ENCODE measurements around the gene TAOK1. TPM values are rescaled to one million over a fixed set of nuclear protein-coding genes. Genes with fewer than 3 reads are reported as not detected.

TAOK1 gene
- total and polyA plus RNA-seq, 2 of the 13 experiments (the other 11 are each of a cell fraction or from before 2014, with no cell fraction given): 14.1 to 23.0 TPM

- TF ChIP-seq EED (CRISPR knock-in tag; IDR thresholded peaks at IDR 0.05) (no peak), U2AF2 (IDR thresholded peaks at IDR 0.05; ENCODE audit: low read depth, low read length) (no peak), DPF2 (CRISPR knock-in tag; IDR thresholded peaks at IDR 0.05; ENCODE audit: borderline replicate concordance, low read depth) (no peak), BRF2 (CRISPR knock-in tag; IDR thresholded peaks at IDR 0.05) (no peak), STAT5B (CRISPR knock-in tag; IDR thresholded peaks at IDR 0.05) (no peak), TCF7L2 (IDR thresholded peaks at IDR 0.05; ENCODE audit: low read depth, low read length) (no peak), ZBTB25 (CRISPR knock-in tag; IDR thresholded peaks at IDR 0.05) (0 out of 2 replicates have a peak, but pooled peaks have one; percentile 9), ZNF766 (CRISPR knock-in tag; IDR thresholded peaks at IDR 0.05; ENCODE audit: borderline replicate concordance) (no peak), ZNF850 (CRISPR knock-in tag; conservative IDR thresholded peaks at IDR 0.05) (no peak), JUND (CRISPR knock-in tag; IDR thresholded peaks at IDR 0.05) (0 out of 2 replicates have a peak, but pooled peaks have one; percentile 0), MYC (CRISPR knock-in tag; IDR thresholded peaks at IDR 0.05; ENCODE audit: borderline replicate concordance) (no peak; the same call in none of the 2 replicates), RARG (CRISPR knock-in tag; IDR thresholded peaks at IDR 0.05; ENCODE audit: low read depth) (no peak), SP4 (CRISPR knock-in tag; IDR thresholded peaks at IDR 0.05) (no peak), DR1 (CRISPR knock-in tag; IDR thresholded peaks at IDR 0.05) (no peak), UBTF (CRISPR knock-in tag; IDR thresholded peaks at IDR 0.05) (no peak), SIX1 (CRISPR knock-in tag; IDR thresholded peaks at IDR 0.05; ENCODE audit: borderline replicate concordance) (no peak), NCOA5 (CRISPR knock-in tag; IDR thresholded peaks at IDR 0.05) (no peak), TBX3 (IDR thresholded peaks at IDR 0.05; ENCODE audit: borderline replicate concordance) (no peak), ZFP90 (CRISPR knock-in tag; IDR thresholded peaks at IDR 0.05; ENCODE audit: borderline replicate concordance) (no peak), POLR2A (IDR thresholded peaks at IDR 0.05; ENCODE audit: insufficient read depth in 1 of 2, low read depth in 2 of 2, low read length in 2 of 2) (peak in 1 of 2 experiments; percentile 46; a peak in 2 of 4 replicates), ZNF577 (CRISPR knock-in tag; IDR thresholded peaks at IDR 0.05; ENCODE audit: borderline replicate concordance, low read depth) (no peak), ZFY (CRISPR knock-in tag; IDR thresholded peaks at IDR 0.05) (peak; percentile 5; the same call in 1 of the 2 replicates)
- TF ChIP-seq, protein P1, sequence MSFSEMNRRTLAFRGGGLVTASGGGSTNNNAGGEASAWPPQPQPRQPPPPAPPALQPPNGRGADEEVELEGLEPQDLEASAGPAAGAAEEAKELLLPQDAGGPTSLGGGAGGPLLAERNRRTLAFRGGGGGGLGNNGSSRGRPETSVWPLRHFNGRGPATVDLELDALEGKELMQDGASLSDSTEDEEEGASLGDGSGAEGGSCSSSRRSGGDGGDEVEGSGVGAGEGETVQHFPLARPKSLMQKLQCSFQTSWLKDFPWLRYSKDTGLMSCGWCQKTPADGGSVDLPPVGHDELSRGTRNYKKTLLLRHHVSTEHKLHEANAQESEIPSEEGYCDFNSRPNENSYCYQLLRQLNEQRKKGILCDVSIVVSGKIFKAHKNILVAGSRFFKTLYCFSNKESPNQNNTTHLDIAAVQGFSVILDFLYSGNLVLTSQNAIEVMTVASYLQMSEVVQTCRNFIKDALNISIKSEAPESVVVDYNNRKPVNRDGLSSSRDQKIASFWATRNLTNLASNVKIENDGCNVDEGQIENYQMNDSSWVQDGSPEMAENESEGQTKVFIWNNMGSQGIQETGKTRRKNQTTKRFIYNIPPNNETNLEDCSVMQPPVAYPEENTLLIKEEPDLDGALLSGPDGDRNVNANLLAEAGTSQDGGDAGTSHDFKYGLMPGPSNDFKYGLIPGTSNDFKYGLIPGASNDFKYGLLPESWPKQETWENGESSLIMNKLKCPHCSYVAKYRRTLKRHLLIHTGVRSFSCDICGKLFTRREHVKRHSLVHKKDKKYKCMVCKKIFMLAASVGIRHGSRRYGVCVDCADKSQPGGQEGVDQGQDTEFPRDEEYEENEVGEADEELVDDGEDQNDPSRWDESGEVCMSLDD (CRISPR knock-in tag; IDR thresholded peaks at IDR 0.05; ENCODE audit: borderline replicate concordance): no peak
Measured at GRCh38 chr17:29590411-29591145, 200.4 kb downstream of the TAOK1 start (continued).

All from HepG2 (cell line).